GM12878 (cell line): ENCODE data around the gene DOCK9. TPM values are rescaled to one million over a fixed set of nuclear protein-coding genes. Genes with fewer than 3 reads are reported as not detected.

ENCODE experiments used
- ATAC-seq: fragments of 200-7000 bp; cut with Tn5 transposase; 3 replicates; pipeline ENCODE4 v1.9.1; 2020; ENCODE audit warnings: mild to moderate bottlenecking, moderate library complexity
- BruUV-seq: library from RNA; stranded (reverse); fragments of 400-500 nt; replicated peaks from 2 replicates; lab custom pipeline; 2021; lab: Mats Ljungman, UMichigan
- CTCF ChIA-PET: fragments of 300-600 bp; sonication (Branson Sonifier 250); formaldehyde crosslinking; extraction: SDS; loops from one replicate; lab custom pipeline; 2021; ENCODE audit warnings: inconsistent platforms; lab: Yijun Ruan, JAX
- POLR2A ChIA-PET: fragments of 350-600 bp; formaldehyde crosslinking; extraction: SDS; loops from one replicate; lab custom pipeline; 2021; ENCODE audit warnings: inconsistent platforms; lab: Charles Lee
- RAD21 ChIA-PET: fragments of 300-600 bp; sonication (Branson Sonifier 250); formaldehyde crosslinking; loops from one replicate; lab custom pipeline; 2023; ENCODE audit warnings: antibody characterized with exemption; ENCODE audit not compliant: unreplicated experiment; lab: Charles Lee
- SMC1A ChIA-PET: fragments of 300-600 bp; sonication (Branson Sonifier 250); formaldehyde crosslinking; loops from one replicate; lab custom pipeline; 2023; ENCODE audit not compliant: unreplicated experiment, uncharacterized antibody; lab: Charles Lee
- DNase-seq: peaks from one replicate; pipeline ENCODE4 v3.0.0-alpha.2; 2011; ENCODE audit warnings: low read depth, low spot score
- FAIRE-seq: peaks from 3 replicates; lab custom pipeline; 2011; peaks lifted over from hg19 to GRCh38; lab: Jason Lieb, UNC
- H2AFZ ChIP-seq: 2 replicates; pipeline ENCODE4 v1.6.0; 2011; ENCODE audit warnings: low read depth, low read length, control low read depth; ENCODE audit not compliant: control insufficient read depth
- H3K27ac ChIP-seq: 2 replicates; pipeline ENCODE4 v1.5.1; 2011; ENCODE audit warnings: control low read depth; ENCODE audit not compliant: control insufficient read depth, insufficient read depth
- H3K27me3 ChIP-seq, 2 experiments: replicated peaks in 1 of 2; 2 replicates each; pipeline versions ENCODE4 v1.6.0 to v1.6.1; 2011; ENCODE audit warnings: low read length in 1 of 2; ENCODE audit not compliant: control insufficient read depth in 2 of 2, insufficient read depth in 2 of 2
- H3K36me3 ChIP-seq, 2 experiments: 2 replicates each; pipeline ENCODE4 v1.5.1; 2011; ENCODE audit warnings: low read length in 1 of 2; ENCODE audit not compliant: control insufficient read depth in 2 of 2, insufficient read depth in 2 of 2
- H3K4me1 ChIP-seq: 2 replicates; pipeline ENCODE4 v1.6.1; 2011; ENCODE audit warnings: mild to moderate bottlenecking, low read length, moderate library complexity, mixed read lengths; ENCODE audit not compliant: control insufficient read depth, insufficient read depth
- H3K4me2 ChIP-seq: 2 replicates; pipeline ENCODE4 v1.6.0; 2011; ENCODE audit warnings: control low read depth; ENCODE audit not compliant: control insufficient read depth, insufficient read depth
- H3K4me3 ChIP-seq: fragments of 200-600 bp; sonication (generic); 2 replicates; pipeline ENCODE4 v1.5.1; 2016
- H3K79me2 ChIP-seq: 2 replicates; pipeline ENCODE4 v1.6.0; 2011; ENCODE audit warnings: low read length; ENCODE audit not compliant: control insufficient read depth, insufficient read depth
- H3K9ac ChIP-seq: 2 replicates; pipeline ENCODE4 v1.8.0; 2011; ENCODE audit warnings: low read length, control low read depth, mixed read lengths; ENCODE audit not compliant: control insufficient read depth, insufficient read depth
- H3K9me3 ChIP-seq: replicated peaks from 3 replicates; pipeline ENCODE4 v1.5.1; 2011; ENCODE audit warnings: mild to moderate bottlenecking, low read length; ENCODE audit not compliant: control insufficient read depth, insufficient read depth
- H4K20me1 ChIP-seq: 2 replicates; pipeline ENCODE4 v1.6.0; 2011; ENCODE audit not compliant: control insufficient read depth, insufficient read depth
- IRF5 ChIP-seq: fragments of 450-650 bp; IDR thresholded peaks from 2 replicates; pipeline ENCODE4 v1.6.1; 2017; ENCODE audit warnings: borderline replicate concordance
- NFIC ChIP-seq: IDR thresholded peaks from 2 replicates; pipeline ENCODE4 v1.6.1; 2012; ENCODE audit warnings: low read depth, mild to moderate bottlenecking, inconsistent platforms, low read length, moderate library complexity
- RAD21 ChIP-seq: IDR thresholded peaks from 2 replicates; pipeline ENCODE4 v1.6.1; 2011; ENCODE audit warnings: mild to moderate bottlenecking, low read depth, low read length, moderate library complexity; ENCODE audit not compliant: insufficient read depth
- SMARCA5 ChIP-seq: fragments of 450-650 bp; IDR thresholded peaks from 2 replicates; pipeline ENCODE4 v1.6.1; 2017; ENCODE audit warnings: mild to moderate bottlenecking
- STAT1 ChIP-seq: fragments of 450-650 bp; conservative IDR thresholded peaks from 2 replicates; pipeline ENCODE4 v1.6.1; 2014; ENCODE audit warnings: antibody characterized with exemption, mild to moderate bottlenecking
- SUZ12 ChIP-seq: fragments of 200-600 bp; sonication (generic); IDR thresholded peaks from one replicate; pipeline ENCODE4 v1.6.1; 2018; ENCODE audit warnings: antibody characterized with exemption, mild to moderate bottlenecking; ENCODE audit not compliant: unreplicated experiment
- WGBS: methylation state at CpG from one replicate; pipeline ENCODE4 v1.1.6; 2016; ENCODE audit warnings: low lambda C conversion rate; ENCODE audit not compliant: insufficient replicate concordance, insufficient coverage; ENCODE audit errors: missing lambda C conversion rate; 5-methylcytosine and 5-hydroxymethylcytosine counted together
- in situ Hi-C: fragments of 300-500 bp; cut with MboI; formaldehyde crosslinking; loops from 9 replicates; pipeline ENCODE4 v1.14.3; 2018; ENCODE audit warnings: mixed read lengths
- intact Hi-C: fragments of 100-400 bp; cut with micrococcal nuclease; formaldehyde crosslinking; loops from one replicate; pipeline ENCODE4 v1.14.2; 2022; ENCODE audit not compliant: unreplicated experiment
- polyA plus RNA-seq, 11 experiments: library from polyadenylated mRNA; depleted of rRNA in 4 of 11; unstranded in 6 of 11; stranded (reverse) in 5 of 11; fragments of >200 nt; fragmentation: Nextera tagmentation in 4 of 11; fragmentation: Illumina TruSeq in 1 of 11; extraction: Ambion mirVana in 4 of 11; extraction: Trizol in 1 of 11; gene quantifications; 1 replicate in 1 of 11; 2 replicates in 10 of 11; pipeline versions ENCODE4 v1.2.1 to v1.2.3, GENCODE V29; 2011 to 2016; ENCODE audit warnings: inconsistent platforms in 2 of 11, missing spikeins in 2 of 11, low read depth in 1 of 11
- total RNA-seq, 4 experiments: library from RNA; depleted of rRNA in 3 of 4; stranded (reverse); fragments of >200 nt in 3 of 4; fragmentation: Illumina TruSeq in 1 of 4; extraction: Trizol in 1 of 4; gene quantifications; 2 replicates each; pipeline versions ENCODE4 v1.2.1 to v1.2.3, GENCODE V29; 2013 to 2021
- TF ChIP-seq, protein P1 (sequence below): IDR thresholded peaks from 2 replicates; pipeline ENCODE4 v1.6.1; 2012; ENCODE audit warnings: improper control_type of control experiment, low read depth, low read length; ENCODE audit not compliant: insufficient replicate concordance

Gene DOCK9
- total and polyA plus RNA-seq, 10 of the 15 experiments (the other 5 are each of a cell fraction or from before 2014, with no cell fraction given): 0.09 to 2.9 (median 0.74) TPM

DNA sequence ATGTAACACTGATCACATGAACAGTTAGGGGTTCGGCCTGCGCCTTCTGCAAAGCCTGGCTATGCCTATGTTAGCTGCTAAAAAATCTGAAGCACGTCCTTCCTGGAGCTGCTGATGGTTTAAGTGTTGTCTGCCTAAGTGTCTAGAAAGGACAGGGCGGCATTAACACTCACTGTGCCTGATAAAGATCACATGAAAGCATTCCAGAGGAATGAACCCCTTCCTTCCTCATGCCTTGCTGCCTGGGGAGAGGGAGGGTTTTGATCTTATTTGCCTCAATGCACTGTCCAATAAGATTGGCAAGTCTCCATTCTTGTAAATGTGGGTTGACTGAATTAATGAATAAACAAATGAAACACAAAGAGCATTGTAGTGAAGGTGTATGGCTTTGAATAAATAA is 5.2 kb downstream of the DOCK9 start (continued):
- TF ChIP-seq, protein P1, sequence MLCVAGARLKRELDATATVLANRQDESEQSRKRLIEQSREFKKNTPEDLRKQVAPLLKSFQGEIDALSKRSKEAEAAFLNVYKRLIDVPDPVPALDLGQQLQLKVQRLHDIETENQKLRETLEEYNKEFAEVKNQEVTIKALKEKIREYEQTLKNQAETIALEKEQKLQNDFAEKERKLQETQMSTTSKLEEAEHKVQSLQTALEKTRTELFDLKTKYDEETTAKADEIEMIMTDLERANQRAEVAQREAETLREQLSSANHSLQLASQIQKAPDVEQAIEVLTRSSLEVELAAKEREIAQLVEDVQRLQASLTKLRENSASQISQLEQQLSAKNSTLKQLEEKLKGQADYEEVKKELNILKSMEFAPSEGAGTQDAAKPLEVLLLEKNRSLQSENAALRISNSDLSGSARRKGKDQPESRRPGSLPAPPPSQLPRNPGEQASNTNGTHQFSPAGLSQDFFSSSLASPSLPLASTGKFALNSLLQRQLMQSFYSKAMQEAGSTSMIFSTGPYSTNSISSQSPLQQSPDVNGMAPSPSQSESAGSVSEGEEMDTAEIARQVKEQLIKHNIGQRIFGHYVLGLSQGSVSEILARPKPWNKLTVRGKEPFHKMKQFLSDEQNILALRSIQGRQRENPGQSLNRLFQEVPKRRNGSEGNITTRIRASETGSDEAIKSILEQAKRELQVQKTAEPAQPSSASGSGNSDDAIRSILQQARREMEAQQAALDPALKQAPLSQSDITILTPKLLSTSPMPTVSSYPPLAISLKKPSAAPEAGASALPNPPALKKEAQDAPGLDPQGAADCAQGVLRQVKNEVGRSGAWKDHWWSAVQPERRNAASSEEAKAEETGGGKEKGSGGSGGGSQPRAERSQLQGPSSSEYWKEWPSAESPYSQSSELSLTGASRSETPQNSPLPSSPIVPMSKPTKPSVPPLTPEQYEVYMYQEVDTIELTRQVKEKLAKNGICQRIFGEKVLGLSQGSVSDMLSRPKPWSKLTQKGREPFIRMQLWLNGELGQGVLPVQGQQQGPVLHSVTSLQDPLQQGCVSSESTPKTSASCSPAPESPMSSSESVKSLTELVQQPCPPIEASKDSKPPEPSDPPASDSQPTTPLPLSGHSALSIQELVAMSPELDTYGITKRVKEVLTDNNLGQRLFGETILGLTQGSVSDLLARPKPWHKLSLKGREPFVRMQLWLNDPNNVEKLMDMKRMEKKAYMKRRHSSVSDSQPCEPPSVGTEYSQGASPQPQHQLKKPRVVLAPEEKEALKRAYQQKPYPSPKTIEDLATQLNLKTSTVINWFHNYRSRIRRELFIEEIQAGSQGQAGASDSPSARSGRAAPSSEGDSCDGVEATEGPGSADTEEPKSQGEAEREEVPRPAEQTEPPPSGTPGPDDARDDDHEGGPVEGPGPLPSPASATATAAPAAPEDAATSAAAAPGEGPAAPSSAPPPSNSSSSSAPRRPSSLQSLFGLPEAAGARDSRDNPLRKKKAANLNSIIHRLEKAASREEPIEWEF: no peak
- TF ChIP-seq RAD21 (no peak), IRF5 (no peak), STAT1 (no peak), SMARCA5 (no peak)

- no peak for TF ChIP-seq SUZ12
- no peak for TF ChIP-seq NFIC
- TF ChIP-seq, all 136 proteins: peak for 0
- no peak overlapping the region for H3K9ac ChIP-seq
- WGBS: 39% methylated on average over 3 of the region's 3 CpGs
- no peaks in the 10 kb centered on the region for H3K79me2 ChIP-seq
- ChIA-PET CTCF (no interaction called here), POLR2A (no interaction called here), SMC1A (interaction anchor here (0.7 kb wide), 1 partner anchor 426 kb away, joined by 3 read pairs; no protein-coding TSS in a partner anchor), RAD21 (no interaction called here)
- no peak overlapping the region for H3K4me3 ChIP-seq
- ATAC-seq: no peak
- no peaks in the 10 kb centered on the region for H4K20me1 ChIP-seq
- no peak overlapping the region for H2AFZ ChIP-seq
- DNase-seq: no peak
- peaks cover 4% of the 10 kb centered on the region for H3K4me1 ChIP-seq
- H3K36me3 ChIP-seq: no peaks in the 10 kb centered on the region
- FAIRE-seq: no peak
- no peak overlapping the region for H3K4me2 ChIP-seq
- no peaks in the 10 kb centered on the region for H3K27me3 ChIP-seq
- no peaks in the 10 kb centered on the region for H3K9me3 ChIP-seq
- H3K27ac ChIP-seq: no peak overlapping the region
- intact Hi-C loops: no loop called here
- in situ Hi-C loops: no loop called here
- no TSS peak for BruUV-seq
These were observed 5.8 kb downstream of the DOCK9 start for GRCh38 chr13:98972059-98972458.
